ENCODE results near the gene LRRC75A. TPM values are rescaled to one million over a fixed set of nuclear protein-coding genes. Genes with fewer than 3 reads are reported as not detected.

The LRRC75A gene
- total RNA-seq, 1 experiment from 2014 or later, result 22.9 TPM

DNA sequence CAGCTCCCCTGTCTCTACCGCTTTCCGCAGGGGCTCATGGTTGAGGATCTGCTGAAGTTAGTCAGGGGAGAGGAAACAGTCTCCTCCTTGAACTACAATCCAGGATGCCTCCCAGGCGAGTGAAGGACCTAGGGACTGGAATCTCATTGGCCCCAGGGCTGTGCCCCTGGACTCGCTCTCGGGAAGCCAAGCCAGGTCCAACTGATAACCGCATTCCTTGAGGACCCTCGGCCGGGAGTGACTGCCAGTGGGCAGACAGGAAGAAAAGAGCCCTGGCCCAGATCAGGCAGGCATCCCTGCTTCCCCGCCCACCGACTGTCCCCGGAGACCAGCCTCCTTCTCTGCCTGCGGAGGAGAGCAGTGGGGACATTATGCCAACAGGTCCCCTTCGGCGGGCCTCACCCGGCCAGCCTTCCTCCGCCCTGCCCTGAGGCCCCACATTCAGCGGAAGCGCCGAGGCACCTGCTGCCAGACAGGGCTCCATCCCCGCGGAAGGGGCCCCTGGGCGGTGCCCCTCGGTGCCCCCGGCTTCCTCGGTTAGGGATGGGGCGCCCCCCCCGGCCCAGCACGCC lies 776 bp downstream of the LRRC75A start (continued):
- TF ChIP-seq, protein P1, sequence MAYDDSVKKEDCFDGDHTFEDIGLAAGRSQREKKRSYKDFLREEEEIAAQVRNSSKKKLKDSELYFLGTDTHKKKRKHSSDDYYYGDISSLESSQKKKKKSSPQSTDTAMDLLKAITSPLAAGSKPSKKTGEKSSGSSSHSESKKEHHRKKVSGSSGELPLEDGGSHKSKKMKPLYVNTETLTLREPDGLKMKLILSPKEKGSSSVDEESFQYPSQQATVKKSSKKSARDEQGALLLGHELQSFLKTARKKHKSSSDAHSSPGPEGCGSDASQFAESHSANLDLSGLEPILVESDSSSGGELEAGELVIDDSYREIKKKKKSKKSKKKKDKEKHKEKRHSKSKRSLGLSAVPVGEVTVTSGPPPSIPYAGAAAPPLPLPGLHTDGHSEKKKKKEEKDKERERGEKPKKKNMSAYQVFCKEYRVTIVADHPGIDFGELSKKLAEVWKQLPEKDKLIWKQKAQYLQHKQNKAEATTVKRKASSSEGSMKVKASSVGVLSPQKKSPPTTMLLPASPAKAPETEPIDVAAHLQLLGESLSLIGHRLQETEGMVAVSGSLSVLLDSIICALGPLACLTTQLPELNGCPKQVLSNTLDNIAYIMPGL (CRISPR knock-in tag; IDR thresholded peaks at IDR 0.05), result 0 out of 2 replicates have a peak, but pooled peaks have one; percentile 21
- TF ChIP-seq TEAD1 (CRISPR knock-in tag; IDR thresholded peaks at IDR 0.05), result no peak
- 0 out of 2 replicates have a peak, but pooled peaks have one; percentile 39 for TF ChIP-seq MYBL2 (CRISPR knock-in tag; IDR thresholded peaks at IDR 0.05)
- TF ChIP-seq, protein P2, sequence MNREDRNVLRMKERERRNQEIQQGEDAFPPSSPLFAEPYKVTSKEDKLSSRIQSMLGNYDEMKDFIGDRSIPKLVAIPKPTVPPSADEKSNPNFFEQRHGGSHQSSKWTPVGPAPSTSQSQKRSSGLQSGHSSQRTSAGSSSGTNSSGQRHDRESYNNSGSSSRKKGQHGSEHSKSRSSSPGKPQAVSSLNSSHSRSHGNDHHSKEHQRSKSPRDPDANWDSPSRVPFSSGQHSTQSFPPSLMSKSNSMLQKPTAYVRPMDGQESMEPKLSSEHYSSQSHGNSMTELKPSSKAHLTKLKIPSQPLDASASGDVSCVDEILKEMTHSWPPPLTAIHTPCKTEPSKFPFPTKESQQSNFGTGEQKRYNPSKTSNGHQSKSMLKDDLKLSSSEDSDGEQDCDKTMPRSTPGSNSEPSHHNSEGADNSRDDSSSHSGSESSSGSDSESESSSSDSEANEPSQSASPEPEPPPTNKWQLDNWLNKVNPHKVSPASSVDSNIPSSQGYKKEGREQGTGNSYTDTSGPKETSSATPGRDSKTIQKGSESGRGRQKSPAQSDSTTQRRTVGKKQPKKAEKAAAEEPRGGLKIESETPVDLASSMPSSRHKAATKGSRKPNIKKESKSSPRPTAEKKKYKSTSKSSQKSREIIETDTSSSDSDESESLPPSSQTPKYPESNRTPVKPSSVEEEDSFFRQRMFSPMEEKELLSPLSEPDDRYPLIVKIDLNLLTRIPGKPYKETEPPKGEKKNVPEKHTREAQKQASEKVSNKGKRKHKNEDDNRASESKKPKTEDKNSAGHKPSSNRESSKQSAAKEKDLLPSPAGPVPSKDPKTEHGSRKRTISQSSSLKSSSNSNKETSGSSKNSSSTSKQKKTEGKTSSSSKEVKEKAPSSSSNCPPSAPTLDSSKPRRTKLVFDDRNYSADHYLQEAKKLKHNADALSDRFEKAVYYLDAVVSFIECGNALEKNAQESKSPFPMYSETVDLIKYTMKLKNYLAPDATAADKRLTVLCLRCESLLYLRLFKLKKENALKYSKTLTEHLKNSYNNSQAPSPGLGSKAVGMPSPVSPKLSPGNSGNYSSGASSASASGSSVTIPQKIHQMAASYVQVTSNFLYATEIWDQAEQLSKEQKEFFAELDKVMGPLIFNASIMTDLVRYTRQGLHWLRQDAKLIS (CRISPR knock-in tag; IDR thresholded peaks at IDR 0.05; ENCODE audit: borderline replicate concordance), result no peak
- no peak for TF ChIP-seq GTF2I (CRISPR knock-in tag; conservative IDR thresholded peaks at IDR 0.05)
- TF ChIP-seq NR2C2 (CRISPR knock-in tag; IDR thresholded peaks at IDR 0.05), result no peak
- TF ChIP-seq, protein P3, sequence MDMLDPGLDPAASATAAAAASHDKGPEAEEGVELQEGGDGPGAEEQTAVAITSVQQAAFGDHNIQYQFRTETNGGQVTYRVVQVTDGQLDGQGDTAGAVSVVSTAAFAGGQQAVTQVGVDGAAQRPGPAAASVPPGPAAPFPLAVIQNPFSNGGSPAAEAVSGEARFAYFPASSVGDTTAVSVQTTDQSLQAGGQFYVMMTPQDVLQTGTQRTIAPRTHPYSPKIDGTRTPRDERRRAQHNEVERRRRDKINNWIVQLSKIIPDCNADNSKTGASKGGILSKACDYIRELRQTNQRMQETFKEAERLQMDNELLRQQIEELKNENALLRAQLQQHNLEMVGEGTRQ (CRISPR knock-in tag; IDR thresholded peaks at IDR 0.05), result no peak

DNA sequence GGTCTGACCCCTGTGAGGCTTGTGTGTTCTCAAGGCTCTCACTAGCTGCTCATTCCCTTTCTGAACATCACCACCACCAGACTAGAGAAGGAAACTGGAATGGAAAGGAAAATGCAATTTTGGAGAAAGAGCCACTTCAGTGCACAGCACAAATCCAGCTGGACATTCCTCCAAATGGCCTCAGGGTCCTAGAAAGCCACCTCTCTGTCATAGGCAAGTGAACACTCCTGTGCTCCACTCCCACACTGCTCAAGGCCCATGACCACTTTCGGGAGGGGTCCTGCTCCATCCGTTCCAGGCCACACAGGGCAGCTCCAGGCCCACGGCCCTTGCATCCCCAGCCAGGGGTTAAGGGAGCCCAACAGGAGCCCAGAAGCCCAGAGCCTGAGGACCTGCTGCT lies 2.6 kb downstream of the LRRC75A start:
- Mint-ChIP-seq H3K36me3 (no peaks in the 10 kb centered on the region), H3K27ac (no peak overlapping the region), H3K4me1 (peaks cover 85% of the 10 kb centered on the region), H3K4me3 (no peak overlapping the region), H3K9me3 (no peaks in the 10 kb centered on the region), H3K27me3 (ENCODE audit: low read depth) (peaks cover 25% of the 10 kb centered on the region)
- ATAC-seq, result no peak
- no peak for DNase-seq (ENCODE audit: low spot score)
- POLR2A ChIA-PET, result no interaction called here
- CTCF ChIA-PET, result interaction anchor here (0.6 to 3.3 kb wide), 3 partner anchors 36 to 126 kb away, joined by 3 to 17 read pairs (median 3); no protein-coding TSS in a partner anchor
- TF ChIP-seq NFATC4 (CRISPR knock-in tag; IDR thresholded peaks at IDR 0.05) (no peak), ZNF423 (CRISPR knock-in tag; IDR thresholded peaks at IDR 0.05) (no peak), RELA (CRISPR knock-in tag; IDR thresholded peaks at IDR 0.05; ENCODE audit: borderline replicate concordance) (no peak), MXD4 (CRISPR knock-in tag; IDR thresholded peaks at IDR 0.05; ENCODE audit: borderline replicate concordance) (no peak), ATF1 (CRISPR knock-in tag; IDR thresholded peaks at IDR 0.05) (no peak), JAZF1 (CRISPR knock-in tag; IDR thresholded peaks at IDR 0.05) (no peak), CREM (CRISPR knock-in tag; IDR thresholded peaks at IDR 0.05) (no peak), EMX1 (CRISPR knock-in tag; IDR thresholded peaks at IDR 0.05) (no peak), NFE2L1 (CRISPR knock-in tag; IDR thresholded peaks at IDR 0.05) (no peak)
- TF ChIP-seq, protein P4, sequence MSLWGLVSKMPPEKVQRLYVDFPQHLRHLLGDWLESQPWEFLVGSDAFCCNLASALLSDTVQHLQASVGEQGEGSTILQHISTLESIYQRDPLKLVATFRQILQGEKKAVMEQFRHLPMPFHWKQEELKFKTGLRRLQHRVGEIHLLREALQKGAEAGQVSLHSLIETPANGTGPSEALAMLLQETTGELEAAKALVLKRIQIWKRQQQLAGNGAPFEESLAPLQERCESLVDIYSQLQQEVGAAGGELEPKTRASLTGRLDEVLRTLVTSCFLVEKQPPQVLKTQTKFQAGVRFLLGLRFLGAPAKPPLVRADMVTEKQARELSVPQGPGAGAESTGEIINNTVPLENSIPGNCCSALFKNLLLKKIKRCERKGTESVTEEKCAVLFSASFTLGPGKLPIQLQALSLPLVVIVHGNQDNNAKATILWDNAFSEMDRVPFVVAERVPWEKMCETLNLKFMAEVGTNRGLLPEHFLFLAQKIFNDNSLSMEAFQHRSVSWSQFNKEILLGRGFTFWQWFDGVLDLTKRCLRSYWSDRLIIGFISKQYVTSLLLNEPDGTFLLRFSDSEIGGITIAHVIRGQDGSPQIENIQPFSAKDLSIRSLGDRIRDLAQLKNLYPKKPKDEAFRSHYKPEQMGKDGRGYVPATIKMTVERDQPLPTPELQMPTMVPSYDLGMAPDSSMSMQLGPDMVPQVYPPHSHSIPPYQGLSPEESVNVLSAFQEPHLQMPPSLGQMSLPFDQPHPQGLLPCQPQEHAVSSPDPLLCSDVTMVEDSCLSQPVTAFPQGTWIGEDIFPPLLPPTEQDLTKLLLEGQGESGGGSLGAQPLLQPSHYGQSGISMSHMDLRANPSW (CRISPR knock-in tag; conservative IDR thresholded peaks at IDR 0.05; ENCODE audit: low read depth), result no peak
- TF ChIP-seq, protein P5, sequence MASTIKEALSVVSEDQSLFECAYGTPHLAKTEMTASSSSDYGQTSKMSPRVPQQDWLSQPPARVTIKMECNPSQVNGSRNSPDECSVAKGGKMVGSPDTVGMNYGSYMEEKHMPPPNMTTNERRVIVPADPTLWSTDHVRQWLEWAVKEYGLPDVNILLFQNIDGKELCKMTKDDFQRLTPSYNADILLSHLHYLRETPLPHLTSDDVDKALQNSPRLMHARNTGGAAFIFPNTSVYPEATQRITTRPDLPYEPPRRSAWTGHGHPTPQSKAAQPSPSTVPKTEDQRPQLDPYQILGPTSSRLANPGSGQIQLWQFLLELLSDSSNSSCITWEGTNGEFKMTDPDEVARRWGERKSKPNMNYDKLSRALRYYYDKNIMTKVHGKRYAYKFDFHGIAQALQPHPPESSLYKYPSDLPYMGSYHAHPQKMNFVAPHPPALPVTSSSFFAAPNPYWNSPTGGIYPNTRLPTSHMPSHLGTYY (CRISPR knock-in tag; IDR thresholded peaks at IDR 0.05), result no peak
- TF ChIP-seq, protein P6, sequence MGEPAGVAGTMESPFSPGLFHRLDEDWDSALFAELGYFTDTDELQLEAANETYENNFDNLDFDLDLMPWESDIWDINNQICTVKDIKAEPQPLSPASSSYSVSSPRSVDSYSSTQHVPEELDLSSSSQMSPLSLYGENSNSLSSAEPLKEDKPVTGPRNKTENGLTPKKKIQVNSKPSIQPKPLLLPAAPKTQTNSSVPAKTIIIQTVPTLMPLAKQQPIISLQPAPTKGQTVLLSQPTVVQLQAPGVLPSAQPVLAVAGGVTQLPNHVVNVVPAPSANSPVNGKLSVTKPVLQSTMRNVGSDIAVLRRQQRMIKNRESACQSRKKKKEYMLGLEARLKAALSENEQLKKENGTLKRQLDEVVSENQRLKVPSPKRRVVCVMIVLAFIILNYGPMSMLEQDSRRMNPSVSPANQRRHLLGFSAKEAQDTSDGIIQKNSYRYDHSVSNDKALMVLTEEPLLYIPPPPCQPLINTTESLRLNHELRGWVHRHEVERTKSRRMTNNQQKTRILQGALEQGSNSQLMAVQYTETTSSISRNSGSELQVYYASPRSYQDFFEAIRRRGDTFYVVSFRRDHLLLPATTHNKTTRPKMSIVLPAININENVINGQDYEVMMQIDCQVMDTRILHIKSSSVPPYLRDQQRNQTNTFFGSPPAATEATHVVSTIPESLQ (CRISPR knock-in tag; IDR thresholded peaks at IDR 0.05), result no peak
- TF ChIP-seq, protein P7, sequence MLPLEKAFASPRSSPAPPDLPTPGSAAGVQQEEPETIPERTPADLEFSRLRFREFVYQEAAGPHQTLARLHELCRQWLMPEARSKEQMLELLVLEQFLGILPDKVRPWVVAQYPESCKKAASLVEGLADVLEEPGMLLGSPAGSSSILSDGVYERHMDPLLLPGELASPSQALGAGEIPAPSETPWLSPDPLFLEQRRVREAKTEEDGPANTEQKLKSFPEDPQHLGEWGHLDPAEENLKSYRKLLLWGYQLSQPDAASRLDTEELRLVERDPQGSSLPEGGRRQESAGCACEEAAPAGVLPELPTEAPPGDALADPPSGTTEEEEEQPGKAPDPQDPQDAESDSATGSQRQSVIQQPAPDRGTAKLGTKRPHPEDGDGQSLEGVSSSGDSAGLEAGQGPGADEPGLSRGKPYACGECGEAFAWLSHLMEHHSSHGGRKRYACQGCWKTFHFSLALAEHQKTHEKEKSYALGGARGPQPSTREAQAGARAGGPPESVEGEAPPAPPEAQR (CRISPR knock-in tag; IDR thresholded peaks at IDR 0.05), result no peak
- TF ChIP-seq, protein P8, sequence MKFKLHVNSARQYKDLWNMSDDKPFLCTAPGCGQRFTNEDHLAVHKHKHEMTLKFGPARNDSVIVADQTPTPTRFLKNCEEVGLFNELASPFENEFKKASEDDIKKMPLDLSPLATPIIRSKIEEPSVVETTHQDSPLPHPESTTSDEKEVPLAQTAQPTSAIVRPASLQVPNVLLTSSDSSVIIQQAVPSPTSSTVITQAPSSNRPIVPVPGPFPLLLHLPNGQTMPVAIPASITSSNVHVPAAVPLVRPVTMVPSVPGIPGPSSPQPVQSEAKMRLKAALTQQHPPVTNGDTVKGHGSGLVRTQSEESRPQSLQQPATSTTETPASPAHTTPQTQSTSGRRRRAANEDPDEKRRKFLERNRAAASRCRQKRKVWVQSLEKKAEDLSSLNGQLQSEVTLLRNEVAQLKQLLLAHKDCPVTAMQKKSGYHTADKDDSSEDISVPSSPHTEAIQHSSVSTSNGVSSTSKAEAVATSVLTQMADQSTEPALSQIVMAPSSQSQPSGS (CRISPR knock-in tag; IDR thresholded peaks at IDR 0.05; ENCODE audit: borderline replicate concordance, low read depth), result no peak
